Brain microvascular endothelial cell (primary cell): ENCODE results near the gene SKP1.

Source experiments
- DNase-seq: peaks from one replicate; pipeline ENCODE4 v3.0.0-alpha.2; 2020
- H3K27ac ChIP-seq: fragments of 250-450 bp; sonication (Bioruptor Pico); 2 replicates; pipeline ENCODE4 v1.5.1; 2020; ENCODE audit warnings: mild to moderate bottlenecking, moderate library complexity
- H3K27me3 ChIP-seq: fragments of 250-450 bp; sonication (Bioruptor Pico); replicated peaks from 2 replicates; pipeline ENCODE4 v1.5.1; 2020; ENCODE audit warnings: mild to moderate bottlenecking
- H3K36me3 ChIP-seq: fragments of 250-450 bp; sonication (Bioruptor Pico); replicated peaks from 2 replicates; pipeline ENCODE4 v1.5.1; 2020; ENCODE audit warnings: mild to moderate bottlenecking
- H3K4me3 ChIP-seq: 2 replicates; pipeline ENCODE4 v1.5.1; 2011; ENCODE audit warnings: low read depth, mild to moderate bottlenecking, control low read depth, low read length, moderate library complexity
- CTCF ChIP-seq: IDR thresholded peaks from 2 replicates; pipeline ENCODE4 v1.5.1; 2011; ENCODE audit warnings: low read depth, mild to moderate bottlenecking, moderate library complexity, low read length, control low read depth, inconsistent platforms; ENCODE audit errors: missing control alignments
- in situ Hi-C: cut with HindIII; loops from 2 replicates; pipeline ENCODE4 v1.10.0; 2017; ENCODE audit warnings: low sequenced_read_pairs, low pct_ligation_motif_present

Gene SKP1

GRCh38 chr5:134151723-134152122, 25.0 kb downstream of the SKP1 start:
- H3K36me3 ChIP-seq, result peaks cover 57% of the 10 kb centered on the region
- no peak for DNase-seq
- H3K27ac ChIP-seq, result no peak overlapping the region

GRCh38 chr5:134149571-134150303, 27.0 kb downstream of the SKP1 start:
- no peak for DNase-seq
- Histone ChIP-seq H3K4me3 (no peak overlapping the region), H3K36me3 (peaks cover 59% of the 10 kb centered on the region), H3K27ac (no peak overlapping the region), H3K27me3 (no peaks in the 10 kb centered on the region)
- in situ Hi-C loops, result loop anchor here (25.0 kb wide), 1 partner anchor 112 kb away; no protein-coding TSS in a partner anchor
- no peak for TF ChIP-seq CTCF

More at GRCh38 chr5:134151723-134152122, 25.0 kb downstream of the SKP1 start:
- Histone ChIP-seq H3K4me3 (no peak overlapping the region), H3K27me3 (no peaks in the 10 kb centered on the region)
- in situ Hi-C loops, result no loop called here
- TF ChIP-seq CTCF, result no peak

- in situ Hi-C loops, result loop anchor here (25.0 kb wide), 1 partner anchor 112 kb away; no protein-coding TSS in a partner anchor
- Histone ChIP-seq H3K4me3 (no peak overlapping the region), H3K27ac (no peak overlapping the region), H3K27me3 (no peaks in the 10 kb centered on the region), H3K36me3 (peaks cover 65% of the 10 kb centered on the region)
- DNase-seq, result no peak
- TF ChIP-seq CTCF, result no peak
Measured at GRCh38 chr5:134148986-134149539, 27.7 kb downstream of the SKP1 start.

GRCh38 chr5:134148316-134148715, 28.4 kb downstream of the SKP1 start:
- TF ChIP-seq CTCF, result no peak
- H3K4me3 ChIP-seq, result no peak overlapping the region
- H3K36me3 ChIP-seq, result peaks cover 65% of the 10 kb centered on the region
- in situ Hi-C loops, result loop anchor here (25.0 kb wide), 1 partner anchor 111 kb away; no protein-coding TSS in a partner anchor
- no peak overlapping the region for H3K27ac ChIP-seq
- H3K27me3 ChIP-seq, result no peaks in the 10 kb centered on the region
- no peak for DNase-seq

GRCh38 chr5:134146651-134147518, 29.9 kb downstream of the SKP1 start:
- H3K27me3 ChIP-seq, result no peaks in the 10 kb centered on the region
- peaks cover 61% of the 10 kb centered on the region for H3K36me3 ChIP-seq
- in situ Hi-C loops, result loop anchor here (25.0 kb wide), 1 partner anchor 110 kb away; no protein-coding TSS in a partner anchor
- no peak overlapping the region for H3K27ac ChIP-seq
- no peak overlapping the region for H3K4me3 ChIP-seq
- no peak for TF ChIP-seq CTCF
- DNase-seq, result no peak
